ENCODE results near the gene KIFAP3.
"Not testable (repeated sequence)": the region's sequence is repeated elsewhere in the genome, so short reads cannot be mapped to it uniquely, and the experiment has no call there.

The KIFAP3 gene

DNA sequence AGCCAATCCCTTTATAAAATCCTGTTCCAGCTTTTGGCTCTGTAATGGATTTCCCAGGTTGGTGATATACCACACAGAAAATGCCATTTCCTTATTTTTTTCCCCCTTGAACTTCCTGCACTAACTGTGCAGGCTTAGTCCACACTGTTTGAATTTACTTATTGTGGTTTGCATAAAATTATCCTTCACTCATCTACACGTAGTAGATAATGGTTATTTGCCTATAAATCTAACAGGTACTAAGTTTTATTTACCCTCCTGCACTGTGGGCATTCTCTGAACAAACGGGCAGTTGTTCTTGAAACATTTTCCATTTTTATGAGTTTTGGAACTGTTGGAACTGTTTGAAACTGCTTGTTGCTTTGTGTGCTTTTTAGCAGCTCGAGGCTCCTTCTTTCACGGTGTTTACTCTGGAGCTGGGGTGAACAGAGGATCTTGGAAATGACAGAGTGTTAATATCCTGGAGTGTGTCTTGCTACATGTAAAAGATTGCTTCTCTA is 23.0 kb upstream of the KIFAP3 start:
- no peaks in the 10 kb centered on the region for H3K9me3 ChIP-seq (ENCODE audit: insufficient read depth, low read length)
- H3K4me3 ChIP-seq (ENCODE audit: insufficient read depth, low read length, poor library complexity, severe bottlenecking), result no peak overlapping the region
- TF ChIP-seq, protein P1, sequence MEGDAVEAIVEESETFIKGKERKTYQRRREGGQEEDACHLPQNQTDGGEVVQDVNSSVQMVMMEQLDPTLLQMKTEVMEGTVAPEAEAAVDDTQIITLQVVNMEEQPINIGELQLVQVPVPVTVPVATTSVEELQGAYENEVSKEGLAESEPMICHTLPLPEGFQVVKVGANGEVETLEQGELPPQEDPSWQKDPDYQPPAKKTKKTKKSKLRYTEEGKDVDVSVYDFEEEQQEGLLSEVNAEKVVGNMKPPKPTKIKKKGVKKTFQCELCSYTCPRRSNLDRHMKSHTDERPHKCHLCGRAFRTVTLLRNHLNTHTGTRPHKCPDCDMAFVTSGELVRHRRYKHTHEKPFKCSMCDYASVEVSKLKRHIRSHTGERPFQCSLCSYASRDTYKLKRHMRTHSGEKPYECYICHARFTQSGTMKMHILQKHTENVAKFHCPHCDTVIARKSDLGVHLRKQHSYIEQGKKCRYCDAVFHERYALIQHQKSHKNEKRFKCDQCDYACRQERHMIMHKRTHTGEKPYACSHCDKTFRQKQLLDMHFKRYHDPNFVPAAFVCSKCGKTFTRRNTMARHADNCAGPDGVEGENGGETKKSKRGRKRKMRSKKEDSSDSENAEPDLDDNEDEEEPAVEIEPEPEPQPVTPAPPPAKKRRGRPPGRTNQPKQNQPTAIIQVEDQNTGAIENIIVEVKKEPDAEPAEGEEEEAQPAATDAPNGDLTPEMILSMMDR (IDR thresholded peaks at IDR 0.05; ENCODE audit: insufficient read depth, low read length, poor library complexity, severe bottlenecking), result no peak
- no peak for TF ChIP-seq EZH2phosphoT487 (conservative IDR thresholded peaks at IDR 0.05; ENCODE audit: low read length)
- H4K20me1 ChIP-seq (ENCODE audit: low read depth, low read length), result no peaks in the 10 kb centered on the region
- H3K27me3 ChIP-seq (ENCODE audit: low read length), result no peaks in the 10 kb centered on the region
- no peak overlapping the region for H3K27ac ChIP-seq (ENCODE audit: low read depth, low read length)
- H3K36me3 ChIP-seq (ENCODE audit: low read length), result no peaks in the 10 kb centered on the region
- H3K4me2 ChIP-seq (ENCODE audit: low read depth, low read length, poor library complexity, severe bottlenecking), result no peak overlapping the region
- H3F3A ChIP-seq (ENCODE audit: insufficient read depth), result no peaks in the 10 kb centered on the region
- H3K9ac ChIP-seq (ENCODE audit: low read length), result no peak overlapping the region
- H3K9me2 ChIP-seq (replicated peaks; ENCODE audit: insufficient read depth, low read length), result no peaks in the 10 kb centered on the region
- H2AFZ ChIP-seq (ENCODE audit: low read depth, low read length, severe bottlenecking), result no peak overlapping the region
- H3K79me2 ChIP-seq (ENCODE audit: insufficient read depth, low read length), result no peaks in the 10 kb centered on the region

DNA sequence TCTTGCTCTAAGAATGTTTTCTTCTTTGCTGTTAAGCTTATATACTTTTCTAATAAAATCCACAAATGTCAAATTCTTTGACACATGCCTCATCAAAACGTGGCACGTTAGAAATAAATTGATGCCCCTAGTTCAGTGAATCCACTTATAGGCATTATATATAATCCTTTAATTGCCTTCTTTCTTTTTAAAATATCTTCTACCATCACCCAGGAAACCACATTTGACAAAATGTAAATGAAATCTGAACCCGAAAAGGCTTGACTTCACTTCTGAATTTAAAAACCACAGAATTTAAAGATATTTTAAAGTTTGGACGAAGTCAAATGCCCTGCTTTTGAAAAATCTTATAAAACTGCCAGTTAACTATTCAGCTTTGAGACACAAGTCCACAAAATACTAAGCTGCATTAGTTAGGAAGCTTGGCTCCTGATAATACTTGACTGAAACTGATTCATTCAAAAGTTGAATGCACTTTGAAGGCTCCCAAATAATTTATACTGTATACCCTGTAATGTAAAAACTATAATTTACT is 22.4 kb upstream of the KIFAP3 start:
- Histone ChIP-seq H3K36me3 (ENCODE audit: low read length) (no peaks in the 10 kb centered on the region), H3K9me2 (replicated peaks; ENCODE audit: insufficient read depth, low read length) (no peaks in the 10 kb centered on the region), H3F3A (ENCODE audit: insufficient read depth) (no peaks in the 10 kb centered on the region), H3K4me3 (ENCODE audit: insufficient read depth, low read length, poor library complexity, severe bottlenecking) (no peak overlapping the region), H3K27me3 (ENCODE audit: low read length) (no peaks in the 10 kb centered on the region), H3K9ac (ENCODE audit: low read length) (no peak overlapping the region), H2AFZ (ENCODE audit: low read depth, low read length, severe bottlenecking) (no peak overlapping the region), H3K4me2 (ENCODE audit: low read depth, low read length, poor library complexity, severe bottlenecking) (no peak overlapping the region), H3K27ac (ENCODE audit: low read depth, low read length) (no peak overlapping the region), H3K9me3 (ENCODE audit: insufficient read depth, low read length) (no peaks in the 10 kb centered on the region), H3K79me2 (ENCODE audit: insufficient read depth, low read length) (no peaks in the 10 kb centered on the region), H4K20me1 (ENCODE audit: low read depth, low read length) (no peaks in the 10 kb centered on the region)
- no peak for TF ChIP-seq EZH2phosphoT487 (conservative IDR thresholded peaks at IDR 0.05; ENCODE audit: low read length)
- TF ChIP-seq, protein P1 (IDR thresholded peaks at IDR 0.05; ENCODE audit: insufficient read depth, low read length, poor library complexity, severe bottlenecking), result no peak

DNA sequence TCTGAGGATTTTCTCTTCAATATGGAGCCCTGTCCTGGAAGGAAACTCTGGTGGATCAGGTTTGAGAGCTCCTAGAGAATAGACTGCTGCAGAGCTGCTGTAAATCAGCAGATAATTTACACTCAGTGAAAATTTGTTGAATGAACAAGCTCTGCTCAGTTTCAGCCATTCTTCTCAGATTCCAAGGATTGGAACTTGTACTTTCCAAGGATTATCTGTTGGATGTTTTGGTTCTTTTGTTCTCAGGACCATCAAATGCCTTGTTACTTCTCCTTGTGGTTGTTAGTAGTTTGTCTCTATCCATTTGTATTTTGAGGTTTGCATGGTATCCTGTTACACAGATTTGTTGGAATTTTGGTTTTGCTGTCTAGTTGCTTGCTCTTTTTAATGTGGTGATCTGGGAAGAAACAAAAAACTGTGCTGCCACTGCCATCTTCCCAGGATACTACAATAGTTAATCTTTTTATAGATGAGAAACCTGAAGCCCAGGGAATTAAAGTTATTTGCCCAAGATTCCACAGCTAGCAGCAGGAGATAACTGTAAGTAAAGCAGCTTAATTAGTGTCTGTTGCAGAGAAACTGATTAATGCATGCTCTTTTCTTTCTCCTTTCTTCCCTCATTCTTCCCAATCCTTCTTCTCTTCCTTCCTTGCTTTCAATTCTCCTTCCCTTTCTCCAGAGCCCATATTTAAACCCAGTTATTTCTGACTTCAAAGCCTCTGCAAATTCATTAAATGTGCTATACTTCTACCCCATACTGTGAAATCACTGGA is 21.7 kb upstream of the KIFAP3 start:
- Histone ChIP-seq H3K9ac (ENCODE audit: low read length) (no peak overlapping the region), H3K4me2 (ENCODE audit: low read depth, low read length, poor library complexity, severe bottlenecking) (no peak overlapping the region), H3K36me3 (ENCODE audit: low read length) (no peaks in the 10 kb centered on the region), H3F3A (ENCODE audit: insufficient read depth) (no peaks in the 10 kb centered on the region), H2AFZ (ENCODE audit: low read depth, low read length, severe bottlenecking) (no peak overlapping the region), H3K9me2 (replicated peaks; ENCODE audit: insufficient read depth, low read length) (no peaks in the 10 kb centered on the region), H3K79me2 (ENCODE audit: insufficient read depth, low read length) (no peaks in the 10 kb centered on the region), H4K20me1 (ENCODE audit: low read depth, low read length) (no peaks in the 10 kb centered on the region), H3K4me3 (ENCODE audit: insufficient read depth, low read length, poor library complexity, severe bottlenecking) (no peak overlapping the region), H3K27me3 (ENCODE audit: low read length) (no peaks in the 10 kb centered on the region), H3K27ac (ENCODE audit: low read depth, low read length) (no peak overlapping the region), H3K9me3 (ENCODE audit: insufficient read depth, low read length) (no peaks in the 10 kb centered on the region)
- TF ChIP-seq, protein P1 (IDR thresholded peaks at IDR 0.05; ENCODE audit: insufficient read depth, low read length, poor library complexity, severe bottlenecking), result no peak
- no peak for TF ChIP-seq EZH2phosphoT487 (conservative IDR thresholded peaks at IDR 0.05; ENCODE audit: low read length)

DNA sequence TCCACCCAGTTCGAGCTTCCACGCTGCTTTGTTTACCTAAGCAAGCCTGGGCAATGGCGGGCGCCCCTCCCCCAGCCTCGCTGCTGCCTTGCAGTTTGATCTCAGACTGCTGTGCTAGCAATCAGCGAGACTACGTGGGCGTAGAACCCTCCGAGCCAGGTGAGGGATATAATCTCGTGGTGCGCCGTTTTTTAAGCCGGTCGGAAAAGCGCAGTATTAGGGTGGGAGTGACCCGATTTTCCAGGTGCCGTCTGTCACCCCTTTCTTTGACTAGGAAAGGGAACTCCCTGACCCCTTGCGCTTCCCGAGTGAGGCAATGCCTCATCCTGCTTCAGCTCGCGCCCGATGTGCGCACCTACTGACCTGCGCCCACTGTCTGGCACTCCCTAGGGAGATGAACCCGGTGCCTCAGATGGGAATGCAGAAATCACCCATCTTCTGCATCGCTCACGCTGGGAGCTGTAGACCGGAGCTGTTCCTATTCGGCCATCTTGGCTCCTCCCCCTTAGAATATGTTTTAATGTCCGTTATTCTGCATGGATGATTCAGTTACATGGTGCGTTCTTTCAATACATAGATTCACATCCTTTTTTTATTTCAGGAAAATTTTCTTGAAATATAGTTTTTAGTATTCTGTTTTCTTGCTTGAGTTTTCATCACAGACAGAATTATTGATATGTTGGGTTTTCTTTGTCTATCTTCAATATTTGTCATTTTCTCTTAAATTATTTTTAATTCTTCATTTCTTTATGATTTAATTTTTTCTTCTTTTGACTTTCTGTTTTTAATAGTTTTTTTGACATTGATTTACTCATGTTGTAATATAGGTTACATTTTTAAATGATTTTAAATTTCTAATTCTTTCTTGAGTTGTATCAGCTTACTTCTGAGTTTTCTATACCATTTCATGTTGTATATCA is 20.5 kb upstream of the KIFAP3 start:
- H3K27ac ChIP-seq (ENCODE audit: low read depth, low read length); H3K79me2 ChIP-seq (ENCODE audit: insufficient read depth, low read length); H3K9ac ChIP-seq (ENCODE audit: low read length); H3K27me3 ChIP-seq (ENCODE audit: low read length); H3F3A ChIP-seq (ENCODE audit: insufficient read depth); H2AFZ ChIP-seq (ENCODE audit: low read depth, low read length, severe bottlenecking); H3K9me2 ChIP-seq (replicated peaks; ENCODE audit: insufficient read depth, low read length); H3K4me3 ChIP-seq (ENCODE audit: insufficient read depth, low read length, poor library complexity, severe bottlenecking); H4K20me1 ChIP-seq (ENCODE audit: low read depth, low read length); H3K4me2 ChIP-seq (ENCODE audit: low read depth, low read length, poor library complexity, severe bottlenecking); H3K9me3 ChIP-seq (ENCODE audit: insufficient read depth, low read length); H3K36me3 ChIP-seq (ENCODE audit: low read length): not testable (repeated sequence)

Data from SU-DHL-6 (cell line).